Cardiac septum (tissue), 1 donor: ENCODE measurements around the gene AOC3. TPM values are rescaled to one million over a fixed set of nuclear protein-coding genes. Genes with fewer than 3 reads are reported as not detected.
"Not testable (repeated sequence)": the region's sequence is repeated elsewhere in the genome, so short reads cannot be mapped to it uniquely, and the experiment has no call there.

ENCODE experiments used
- DNase-seq: peaks from one replicate; pipeline ENCODE4 v3.0.0-alpha.2; 2020; ENCODE audit warnings: low spot score
- intact Hi-C: fragments of 100-400 bp; cut with DNase I; formaldehyde crosslinking; loops from one replicate; pipeline ENCODE4 v1.14.0; 2022
- total RNA-seq: library from RNA; stranded (reverse); fragmentation: NEBNext Ultra II Directional; extraction: Animal tissue kit (Norgen Biotek cat#: 25700); gene quantifications from one replicate; pipeline ENCODE4 v1.2.1, GENCODE V29; 2021
- donor health status: DM: no; HTN: no; CAD: no.

Gene AOC3
- total RNA-seq, 1 donor from 2014 or later, result 12.9 TPM

DNA sequence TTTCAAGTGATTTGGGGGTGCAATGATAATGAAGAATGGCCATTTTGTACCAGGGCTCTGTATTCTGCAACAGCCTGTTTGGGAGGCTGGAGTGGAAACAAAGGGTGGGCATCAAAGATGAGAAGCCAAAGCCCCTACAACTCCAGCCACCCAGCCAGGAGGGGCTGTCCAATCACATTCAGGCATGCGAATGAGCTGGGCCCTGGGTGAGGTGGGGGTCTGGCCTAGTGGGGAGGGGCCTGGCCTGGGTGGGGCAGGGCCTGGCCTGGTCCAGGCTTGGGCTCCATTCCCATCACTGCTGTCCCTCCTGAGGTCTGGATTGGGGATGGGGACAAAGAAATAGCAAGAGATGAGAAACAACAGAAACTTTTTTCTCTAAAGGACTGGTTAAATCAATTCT lies 6.4 kb downstream of the AOC3 start:
- no peak for DNase-seq
- intact Hi-C loops, result no loop called here

GRCh38 chr17:42865638-42866094 lies 14.7 kb downstream of the AOC3 start:
- intact Hi-C loops, result no loop called here
- no peak for DNase-seq

DNA sequence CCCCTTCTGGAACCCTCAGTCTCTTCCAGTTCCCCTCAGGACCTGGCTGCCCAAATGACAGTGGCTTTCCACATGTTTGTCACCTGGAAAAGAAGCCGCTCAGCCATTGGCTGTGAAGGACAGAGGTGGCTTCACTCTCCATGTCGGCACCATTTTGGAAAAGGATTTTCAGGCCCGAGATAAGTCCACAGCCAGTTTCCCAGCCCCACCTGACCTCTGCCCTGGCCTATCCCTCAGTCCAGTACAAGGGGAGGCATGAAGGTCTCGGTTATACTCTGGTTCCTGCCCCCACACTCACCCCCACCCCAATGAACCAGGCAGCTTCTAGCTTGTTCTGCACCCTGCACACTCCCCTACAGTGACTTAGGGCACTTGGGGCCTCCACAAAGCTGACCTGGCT lies 15.2 kb downstream of the AOC3 start:
- intact Hi-C loops, result no loop called here
- DNase-seq, result no peak

DNA sequence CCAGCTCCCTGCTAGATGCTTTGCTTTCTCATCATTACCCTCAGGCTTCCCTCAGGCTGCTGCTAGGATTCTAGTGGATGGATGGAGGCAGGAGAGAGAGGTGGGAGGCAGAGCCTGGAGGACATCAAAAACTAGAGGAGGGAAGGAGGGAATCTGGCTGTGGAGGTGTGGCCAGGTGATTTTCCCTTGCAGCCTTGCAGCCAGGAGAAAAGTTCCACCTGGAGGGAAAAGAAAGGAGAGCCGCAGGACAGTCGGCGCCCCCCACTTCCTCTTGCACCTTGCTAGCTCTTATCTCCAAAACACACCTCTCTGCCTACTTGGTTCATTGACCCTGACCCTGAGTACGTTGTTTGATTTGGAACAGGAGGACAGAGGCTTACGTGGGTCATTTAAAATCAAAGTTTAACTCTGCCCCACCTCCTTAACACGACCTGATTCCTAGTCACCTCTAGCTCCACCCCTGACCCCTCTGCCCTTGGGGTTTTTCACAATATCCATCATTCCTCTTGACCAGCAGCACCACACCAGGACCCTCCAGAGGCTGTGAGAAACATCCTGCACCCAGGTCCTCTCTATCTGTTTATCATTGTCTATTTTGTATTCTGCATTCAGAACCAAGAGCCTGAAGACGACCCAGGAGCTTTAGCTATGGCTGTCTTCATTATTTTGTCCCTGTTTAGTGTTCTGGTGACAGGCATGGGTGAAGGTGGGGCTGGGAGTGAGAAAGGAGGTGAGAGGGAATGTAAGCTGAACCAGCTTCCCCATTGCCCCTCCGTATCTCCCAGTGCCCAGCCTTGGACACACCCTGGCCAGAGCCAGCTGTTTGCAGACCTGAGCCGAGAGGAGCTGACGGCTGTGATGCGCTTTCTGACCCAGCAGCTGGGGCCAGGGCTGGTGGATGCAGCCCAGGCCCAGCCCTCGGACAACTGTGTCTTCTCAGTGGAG lies 15.9 kb downstream of the AOC3 start:
- no peak for DNase-seq
- intact Hi-C loops, result no loop called here

DNA sequence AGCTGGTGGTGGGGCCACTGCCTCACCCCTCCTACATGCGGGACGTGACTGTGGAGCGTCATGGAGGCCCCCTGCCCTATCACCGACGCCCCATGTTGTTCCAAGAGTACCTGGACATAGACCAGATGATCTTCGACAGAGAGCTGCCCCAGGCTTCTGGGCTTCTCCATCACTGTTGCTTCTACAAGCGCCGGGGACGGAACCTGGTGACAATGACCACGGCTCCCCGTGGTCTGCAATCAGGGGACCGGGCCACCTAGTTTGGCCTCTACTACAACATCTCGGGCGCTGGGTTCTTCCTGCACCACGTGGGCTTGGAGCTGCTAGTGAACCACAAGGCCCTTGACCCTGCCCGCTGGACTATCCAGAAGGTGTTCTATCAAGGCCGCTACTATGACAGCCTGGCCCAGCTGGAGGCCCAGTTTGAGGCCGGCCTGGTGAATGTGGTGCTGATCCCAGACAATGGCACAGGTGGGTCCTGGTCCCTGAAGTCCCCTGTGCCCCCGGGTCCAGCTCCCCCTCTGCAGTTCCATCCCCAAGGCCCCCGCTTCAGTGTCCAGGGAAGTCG lies 16.8 kb downstream of the AOC3 start:
- DNase-seq, intact Hi-C loops: not testable (repeated sequence)

DNA sequence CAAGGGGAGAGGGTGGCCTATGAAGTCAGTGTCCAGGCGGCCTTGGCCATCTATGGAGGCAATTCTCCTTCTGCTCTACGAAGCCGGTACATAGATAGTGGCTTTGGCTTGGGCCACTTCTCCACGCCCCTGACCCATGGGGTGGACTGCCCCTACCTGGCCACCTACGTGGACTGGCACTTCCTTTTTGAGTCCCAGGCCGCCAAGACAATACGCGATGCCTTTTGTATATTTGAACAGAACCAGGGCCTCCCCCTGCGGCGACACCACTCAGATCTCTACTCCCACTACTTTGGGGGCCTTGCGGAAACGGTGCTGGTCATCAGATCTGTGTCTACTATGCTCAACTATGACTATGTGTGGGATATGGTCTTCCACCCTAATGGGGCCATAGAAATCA lies 17.3 kb downstream of the AOC3 start:
- intact Hi-C loops, result no loop called here
- no peak for DNase-seq

DNA sequence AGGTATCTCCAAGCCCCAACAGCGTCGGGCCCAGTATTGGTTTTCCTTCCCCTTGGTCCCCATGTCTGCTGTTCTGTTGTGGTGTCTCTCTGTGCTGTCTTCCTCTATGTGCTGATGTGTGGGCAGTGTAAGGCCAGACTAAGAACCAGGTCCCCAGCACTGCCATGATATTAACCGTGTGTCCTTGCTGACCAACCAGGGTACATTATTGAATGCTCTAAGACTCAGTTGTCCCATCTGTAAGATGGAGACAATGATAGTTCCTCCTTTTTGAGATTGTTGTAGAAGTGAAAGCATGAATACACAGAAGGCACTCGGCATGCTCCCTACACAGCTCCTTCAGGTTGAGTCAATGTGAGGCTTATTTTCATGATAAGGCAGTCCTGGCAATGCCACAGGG lies 20.6 kb downstream of the AOC3 start:
- intact Hi-C loops, result no loop called here
- DNase-seq, result no peak

GRCh38 chr17:42872251-42872965 lies 21.4 kb downstream of the AOC3 start:
- intact Hi-C loops, result no loop called here
- no peak for DNase-seq

DNA sequence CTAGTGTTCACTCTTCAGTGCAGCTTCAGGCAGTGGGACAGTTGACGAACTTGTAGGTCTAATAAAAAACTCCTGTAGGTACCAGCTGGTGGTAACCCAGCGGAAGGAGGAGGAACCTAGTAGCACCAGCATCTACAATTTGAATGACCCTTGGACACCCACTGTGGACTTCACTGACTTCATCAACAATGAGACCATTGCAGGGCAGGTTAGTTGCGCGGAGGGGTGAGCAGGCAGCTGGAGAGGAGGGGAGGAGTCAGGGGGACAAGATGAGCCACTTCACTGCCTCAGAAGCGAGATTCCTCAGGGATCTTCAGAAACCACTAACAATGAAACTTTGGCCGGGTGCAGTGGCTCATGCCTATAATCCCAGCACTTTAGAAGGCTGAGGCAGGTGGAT lies 22.3 kb downstream of the AOC3 start:
- intact Hi-C loops, result no loop called here
- DNase-seq, result no peak

DNA sequence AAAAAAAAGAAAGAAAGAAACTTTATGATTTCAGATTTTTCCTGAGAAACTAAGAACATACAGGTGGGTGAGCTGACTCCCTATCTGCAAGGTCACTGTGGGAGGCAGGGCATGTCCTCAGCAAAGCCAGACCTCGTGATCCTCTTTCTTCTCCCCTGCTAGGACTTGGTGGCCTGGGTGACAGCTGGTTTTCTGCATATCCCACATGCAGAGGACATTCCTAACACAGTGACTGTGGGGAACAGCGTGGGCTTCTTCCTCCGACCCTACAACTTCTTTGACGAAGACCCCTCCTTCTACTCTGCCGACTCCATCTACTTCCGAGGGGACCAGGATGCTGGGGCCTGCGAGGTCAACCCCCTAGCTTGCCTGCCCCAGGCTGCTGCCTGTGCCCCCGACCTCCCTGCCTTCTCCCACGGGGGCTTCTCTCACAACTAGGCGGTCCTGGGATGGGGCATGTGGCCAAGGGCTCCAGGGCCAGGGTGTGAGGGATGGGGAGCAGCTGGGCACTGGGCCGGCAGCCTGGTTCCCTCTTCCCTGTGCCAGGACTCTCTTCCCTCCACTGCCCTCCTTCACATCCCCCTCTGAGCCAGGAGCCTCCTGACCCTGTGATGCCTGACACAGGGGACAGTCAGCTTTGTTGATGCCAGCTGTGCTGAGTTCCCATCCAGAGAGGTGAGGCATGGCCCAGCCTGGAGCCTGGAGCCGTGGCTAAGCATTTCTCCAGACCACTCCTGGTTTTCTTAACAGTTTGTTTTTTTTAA lies 23.1 kb downstream of the AOC3 start:
- intact Hi-C loops, DNase-seq: not testable (repeated sequence)

GRCh38 chr17:42877037-42877436 lies 26.0 kb downstream of the AOC3 start:
- no peak for DNase-seq
- intact Hi-C loops, result no loop called here

DNA sequence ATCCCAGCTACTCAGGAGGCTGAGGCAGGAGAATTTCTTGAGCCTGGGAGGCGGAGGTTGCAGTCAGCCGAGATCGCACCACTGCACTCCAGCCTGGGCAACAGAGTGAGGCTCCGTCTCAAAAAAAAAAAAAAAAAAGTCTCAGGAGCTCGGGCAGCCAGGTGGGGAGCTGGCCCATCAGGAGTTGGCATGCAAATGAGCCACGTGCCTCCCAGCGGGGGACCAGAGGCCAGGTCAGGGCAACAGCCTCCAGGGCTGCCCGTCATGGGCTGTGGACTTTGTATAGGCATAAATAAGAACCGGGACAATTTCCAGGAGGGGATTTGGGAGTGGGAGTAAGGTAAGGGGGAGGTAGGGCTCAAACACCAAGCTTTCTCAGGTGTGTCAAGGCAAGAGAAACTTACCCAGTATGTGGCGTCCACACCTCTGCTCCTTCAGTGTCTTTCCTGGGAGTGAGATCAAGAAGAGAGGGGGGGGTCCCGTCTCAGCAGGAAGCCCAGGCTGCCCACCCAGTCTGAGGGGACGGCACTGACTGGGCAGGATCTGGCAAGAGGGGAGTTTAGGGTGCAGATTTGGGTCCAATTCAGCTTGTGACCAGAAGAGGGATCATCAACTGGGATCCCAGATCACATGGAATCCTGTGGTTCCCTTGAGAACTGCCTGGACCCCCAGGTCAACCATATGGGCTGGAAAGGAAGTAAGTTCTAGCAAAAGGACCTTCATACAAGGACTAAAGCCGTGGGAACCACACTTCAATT lies 27.3 kb downstream of the AOC3 start:
- intact Hi-C loops, result no loop called here
- DNase-seq, result no peak

- intact Hi-C loops, result no loop called here
- DNase-seq, result no peak
These were observed 28.1 kb downstream of the AOC3 start for GRCh38 chr17:42878924-42879595.

- no peak for DNase-seq
- intact Hi-C loops, result no loop called here
These were observed 28.6 kb downstream of the AOC3 start for GRCh38 chr17:42879596-42879985.

DNA sequence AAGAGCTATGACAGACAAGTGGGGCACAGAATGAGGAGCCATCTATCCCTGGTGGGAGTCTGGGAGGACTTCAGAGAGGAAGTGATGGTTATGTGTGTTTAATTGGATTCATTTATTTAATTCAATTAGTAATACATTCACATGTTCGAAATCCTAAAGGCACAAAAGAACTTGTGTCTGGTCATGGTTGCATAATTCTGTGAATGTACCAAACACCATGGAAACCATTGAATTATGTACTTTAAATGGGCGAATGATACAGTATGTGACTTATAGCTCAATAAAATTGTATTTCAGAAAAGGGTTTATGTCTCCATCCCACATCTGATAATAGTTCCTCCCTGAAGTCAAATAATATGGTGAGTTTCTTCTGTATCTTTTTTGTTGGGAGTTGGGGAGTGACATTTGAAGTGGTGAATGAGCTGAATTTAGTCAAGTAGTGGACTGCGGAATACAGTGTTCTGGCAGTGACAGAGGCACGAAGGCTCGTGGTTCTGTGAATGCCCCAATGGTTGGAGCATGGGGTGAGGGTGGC lies 29.8 kb downstream of the AOC3 start:
- DNase-seq, result no peak
- intact Hi-C loops, result no loop called here

DNA sequence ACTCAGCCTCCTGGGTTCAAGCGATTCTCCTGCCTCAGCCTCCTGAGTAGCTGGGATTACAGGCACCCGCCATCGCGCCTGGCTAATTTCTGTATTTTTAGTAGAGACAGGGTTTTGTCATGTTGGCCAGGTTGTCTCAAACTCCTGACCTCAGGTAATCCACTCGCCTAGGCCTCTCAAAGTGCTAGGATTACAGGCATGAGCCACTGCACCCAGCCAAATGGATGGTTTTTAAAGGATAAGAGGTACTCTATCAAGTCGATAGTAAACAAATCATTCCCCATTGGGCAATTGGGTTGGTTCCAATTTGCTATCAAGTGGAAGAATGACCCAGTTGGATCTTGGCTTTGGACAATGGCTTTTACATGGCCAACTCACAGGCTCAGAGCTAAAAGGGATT lies 30.7 kb downstream of the AOC3 start:
- intact Hi-C loops, DNase-seq: not testable (repeated sequence)

- no peak for DNase-seq
- intact Hi-C loops, result no loop called here
These were observed 31.2 kb downstream of the AOC3 start for GRCh38 chr17:42882166-42882565.

GRCh38 chr17:42883802-42884558 lies 33.0 kb downstream of the AOC3 start:
- intact Hi-C loops, result no loop called here
- no peak for DNase-seq
